SK-N-SH (cell line): ENCODE data around the gene DLGAP5. TPM values are rescaled to one million over a fixed set of nuclear protein-coding genes. Genes with fewer than 3 reads are reported as not detected.

Source experiments
- CTCF ChIA-PET: fragments of 300-600, 350-600 bp; formaldehyde crosslinking; extraction: SDS; loops from one replicate; lab custom pipeline; 2021; lab: Yijun Ruan, JAX
- POLR2A ChIA-PET: fragments of 350-600 bp; sonication (Branson Sonifier 250); formaldehyde crosslinking; extraction: SDS; loops from one replicate; lab custom pipeline; 2020; ENCODE audit warnings: antibody characterized with exemption, inconsistent platforms; lab: Yijun Ruan, JAX
- DNase-seq: peaks from one replicate; pipeline ENCODE4 v3.0.0; 2012
- H2AFZ ChIP-seq: fragments of 200-600 bp; sonication (generic); 2 replicates; pipeline ENCODE4 v1.8.1; 2016; ENCODE audit warnings: antibody characterized with exemption, mild to moderate bottlenecking, low read depth
- H3F3A ChIP-seq: fragments of 200-600 bp; sonication (generic); replicated peaks from 2 replicates; pipeline ENCODE3; 2016; ENCODE audit warnings: antibody characterized with exemption, mild to moderate bottlenecking; ENCODE audit not compliant: insufficient read depth
- H3K27ac ChIP-seq, 2 experiments: fragments of 200-500 bp in 1 of 2; fragments of 200-600 bp in 1 of 2; sonication (Bioruptor generic) in 1 of 2; sonication (generic), shearing (Covaris generic) in 1 of 2; 2 replicates each; pipeline versions ENCODE4 v1.5.1 to v1.6.1; 2014 to 2016; ENCODE audit warnings: low read depth in 2 of 2, inconsistent platforms in 1 of 2, low read length in 1 of 2, mild to moderate bottlenecking in 1 of 2, mixed read lengths in 1 of 2
- H3K27me3 ChIP-seq: fragments of 200-600 bp; sonication (generic), shearing (Covaris generic); 2 replicates; pipeline ENCODE4 v1.6.1; 2016; ENCODE audit warnings: mixed run types; ENCODE audit not compliant: insufficient read depth
- H3K36me3 ChIP-seq, 2 experiments: fragments of 200-500 bp in 1 of 2; fragments of 200-600 bp in 1 of 2; sonication (Bioruptor generic) in 1 of 2; sonication (generic) in 1 of 2; replicated peaks in 1 of 2; 2 replicates each; pipeline versions ENCODE3 to v1.5.1; 2014 to 2016; ENCODE audit warnings: low read length in 1 of 2, mild to moderate bottlenecking in 1 of 2; ENCODE audit not compliant: insufficient read depth in 2 of 2, control insufficient read depth in 1 of 2
- H3K4me1 ChIP-seq, 2 experiments: fragments of 200-500 bp in 1 of 2; fragments of 200-600 bp in 1 of 2; sonication (Bioruptor generic) in 1 of 2; sonication (generic), shearing (Covaris generic) in 1 of 2; 2 replicates each; pipeline versions ENCODE4 v1.5.1 to v1.6.1; 2014 to 2016; ENCODE audit warnings: low read depth in 1 of 2, low read length in 1 of 2, mixed run types in 1 of 2; ENCODE audit not compliant: insufficient read depth in 2 of 2, control insufficient read depth in 1 of 2
- H3K4me2 ChIP-seq: fragments of 200-600 bp; sonication (generic), shearing (Covaris generic); 2 replicates; pipeline ENCODE4 v1.6.1; 2017; ENCODE audit warnings: mixed run types
- H3K4me3 ChIP-seq, 2 experiments: fragments of 200-500 bp in 1 of 2; fragments of 200-600 bp in 1 of 2; sonication (Bioruptor generic) in 1 of 2; sonication (generic), shearing (Covaris generic) in 1 of 2; 2 replicates each; pipeline versions ENCODE4 v1.5.1 to v1.8.1; 2014 to 2016; ENCODE audit warnings: low read depth in 2 of 2, inconsistent platforms in 1 of 2, low read length in 1 of 2, mild to moderate bottlenecking in 1 of 2, mixed read lengths in 1 of 2, moderate library complexity in 1 of 2
- H3K79me2 ChIP-seq: fragments of 200-600 bp; sonication (generic); 2 replicates; pipeline ENCODE4 v1.8.1; 2017; ENCODE audit warnings: mild to moderate bottlenecking; ENCODE audit not compliant: insufficient read depth
- H3K9ac ChIP-seq: fragments of 200-600 bp; sonication (generic); 2 replicates; pipeline ENCODE4 v1.6.1; 2017; ENCODE audit warnings: mixed run types
- H3K9me2 ChIP-seq: fragments of 200-600 bp; sonication (generic); 2 replicates; pipeline ENCODE4 v1.6.1; 2017; ENCODE audit warnings: mixed run types
- H3K9me3 ChIP-seq: fragments of 200-600 bp; sonication (generic); 2 replicates; pipeline ENCODE4 v1.6.1; 2017; ENCODE audit warnings: mixed run types, mild to moderate bottlenecking, moderate library complexity
- H4K20me1 ChIP-seq: fragments of 200-600 bp; sonication (generic); 2 replicates; pipeline ENCODE4 v1.6.1; 2017; ENCODE audit warnings: mild to moderate bottlenecking, mixed run types; ENCODE audit not compliant: insufficient read depth
- ELF1 ChIP-seq: IDR thresholded peaks from 2 replicates; pipeline ENCODE4 v1.4.0; 2012
- EP300 ChIP-seq, 2 experiments: IDR thresholded peaks; 2 replicates each; pipeline versions ENCODE4 v1.4.0 to v1.6.1; 2012; ENCODE audit warnings: borderline replicate concordance in 1 of 2, low read depth in 1 of 2, low read length in 1 of 2
- FOXJ3 ChIP-seq: sonication (generic); formaldehyde crosslinking; IDR thresholded peaks from 2 replicates; pipeline ENCODE4 v1.5.1; 2020; ENCODE audit warnings: mild to moderate bottlenecking, missing genetic modification reagents
- JUND ChIP-seq: IDR thresholded peaks from 2 replicates; pipeline ENCODE4 v1.4.0; 2012
- NFIC ChIP-seq: IDR thresholded peaks from 2 replicates; pipeline ENCODE4 v1.4.0; 2012; ENCODE audit warnings: borderline replicate concordance
- RXRA ChIP-seq: IDR thresholded peaks from 2 replicates; pipeline ENCODE4 v1.4.0; 2012; ENCODE audit warnings: low read depth, mild to moderate bottlenecking, borderline replicate concordance
- SMC3 ChIP-seq: IDR thresholded peaks from 2 replicates; pipeline ENCODE4 v1.6.1; 2012; ENCODE audit warnings: low read depth, low read length, improper control_type of control experiment
- TEAD4 ChIP-seq: IDR thresholded peaks from 2 replicates; pipeline ENCODE4 v1.4.0; 2012; ENCODE audit warnings: mild to moderate bottlenecking, borderline replicate concordance; ENCODE audit not compliant: insufficient read depth
- WGBS: methylation state at CpG from one replicate; pipeline ENCODE4 v1.1.6; 2017; ENCODE audit warnings: low lambda C conversion rate; 5-methylcytosine and 5-hydroxymethylcytosine counted together
- polyA plus RNA-seq, 3 experiments: library from polyadenylated mRNA; depleted of rRNA; stranded (reverse); fragments of >200 nt; gene quantifications; 2 replicates each; pipeline ENCODE4 v1.2.3, GENCODE V29; 2012
- TF ChIP-seq, protein P1 (sequence below): fragments of 150-350 bp; IDR thresholded peaks from 2 replicates; pipeline ENCODE4 v1.6.1; 2017; ENCODE audit warnings: antibody characterized with exemption, low read length, low read depth, borderline replicate concordance
- TF ChIP-seq, protein P2 (sequence below): IDR thresholded peaks from 2 replicates; pipeline ENCODE4 v1.4.0; 2012; ENCODE audit warnings: low read depth
- TF ChIP-seq, protein P3 (sequence below): IDR thresholded peaks from 2 replicates; pipeline ENCODE4 v1.4.0; 2012; ENCODE audit warnings: low read depth, borderline replicate concordance
- TF ChIP-seq, protein P4 (sequence below): IDR thresholded peaks from 2 replicates; pipeline ENCODE4 v1.4.0; 2012; ENCODE audit warnings: low read depth, borderline replicate concordance

Gene DLGAP5
- polyA plus RNA-seq, 1 of the 3 experiments (the other 2 are of a cell fraction): 6.4 TPM

DNA sequence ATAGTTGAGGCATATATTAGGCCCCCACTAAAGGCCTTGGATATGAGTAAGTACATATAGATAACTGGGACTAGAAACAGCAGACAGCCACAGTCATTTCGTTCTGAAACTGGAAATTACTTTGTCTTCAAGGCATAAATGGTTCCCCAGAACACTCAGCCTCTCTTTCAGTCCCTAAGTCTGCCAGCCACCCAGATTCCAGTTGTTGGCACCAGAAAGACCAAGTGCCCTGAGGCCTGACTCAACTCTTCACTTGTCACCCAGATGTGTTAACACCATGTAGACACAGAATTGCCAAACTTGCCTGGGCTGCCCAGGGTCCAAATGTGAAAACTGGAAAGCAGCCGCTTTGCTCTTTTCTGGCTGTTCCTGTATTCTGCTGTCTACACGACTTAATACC lies 65.4 kb downstream of the DLGAP5 start:
- DNase-seq: no peak
- Histone ChIP-seq H3K79me2 (peaks cover 14% of the 10 kb centered on the region), H3K9me3 (no peaks in the 10 kb centered on the region), H3K4me3 (no peak overlapping the region), H3F3A (peaks cover 12% of the 10 kb centered on the region), H3K4me2 (no peak overlapping the region), H3K9me2 (no peaks in the 10 kb centered on the region)
- POLR2A ChIA-PET: no interaction called here
- 86% methylated on average over 3 of the region's 3 CpGs for WGBS
- CTCF ChIA-PET: interaction anchor here (0.7 to 1.8 kb wide), 2 partner anchors 34 to 35 kb away, joined by 3 to 7 read pairs; no protein-coding TSS in a partner anchor
- TF ChIP-seq, protein P1, sequence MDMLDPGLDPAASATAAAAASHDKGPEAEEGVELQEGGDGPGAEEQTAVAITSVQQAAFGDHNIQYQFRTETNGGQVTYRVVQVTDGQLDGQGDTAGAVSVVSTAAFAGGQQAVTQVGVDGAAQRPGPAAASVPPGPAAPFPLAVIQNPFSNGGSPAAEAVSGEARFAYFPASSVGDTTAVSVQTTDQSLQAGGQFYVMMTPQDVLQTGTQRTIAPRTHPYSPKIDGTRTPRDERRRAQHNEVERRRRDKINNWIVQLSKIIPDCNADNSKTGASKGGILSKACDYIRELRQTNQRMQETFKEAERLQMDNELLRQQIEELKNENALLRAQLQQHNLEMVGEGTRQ: no peak
- TF ChIP-seq, protein P2, sequence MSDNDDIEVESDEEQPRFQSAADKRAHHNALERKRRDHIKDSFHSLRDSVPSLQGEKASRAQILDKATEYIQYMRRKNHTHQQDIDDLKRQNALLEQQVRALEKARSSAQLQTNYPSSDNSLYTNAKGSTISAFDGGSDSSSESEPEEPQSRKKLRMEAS: no peak
- no peak for TF ChIP-seq FOXJ3 (CRISPR knock-in tag)
- TF ChIP-seq RXRA: no peak
- no peak for TF ChIP-seq ELF1
- TF ChIP-seq, protein P3, sequence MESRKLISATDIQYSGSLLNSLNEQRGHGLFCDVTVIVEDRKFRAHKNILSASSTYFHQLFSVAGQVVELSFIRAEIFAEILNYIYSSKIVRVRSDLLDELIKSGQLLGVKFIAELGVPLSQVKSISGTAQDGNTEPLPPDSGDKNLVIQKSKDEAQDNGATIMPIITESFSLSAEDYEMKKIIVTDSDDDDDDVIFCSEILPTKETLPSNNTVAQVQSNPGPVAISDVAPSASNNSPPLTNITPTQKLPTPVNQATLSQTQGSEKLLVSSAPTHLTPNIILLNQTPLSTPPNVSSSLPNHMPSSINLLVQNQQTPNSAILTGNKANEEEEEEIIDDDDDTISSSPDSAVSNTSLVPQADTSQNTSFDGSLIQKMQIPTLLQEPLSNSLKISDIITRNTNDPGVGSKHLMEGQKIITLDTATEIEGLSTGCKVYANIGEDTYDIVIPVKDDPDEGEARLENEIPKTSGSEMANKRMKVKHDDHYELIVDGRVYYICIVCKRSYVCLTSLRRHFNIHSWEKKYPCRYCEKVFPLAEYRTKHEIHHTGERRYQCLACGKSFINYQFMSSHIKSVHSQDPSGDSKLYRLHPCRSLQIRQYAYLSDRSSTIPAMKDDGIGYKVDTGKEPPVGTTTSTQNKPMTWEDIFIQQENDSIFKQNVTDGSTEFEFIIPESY: no peak
- no peak for TF ChIP-seq NFIC
- no peak for TF ChIP-seq EP300 (IDR thresholded peaks at IDR 0.05; ENCODE audit: borderline replicate concordance in 1 of 2, low read depth in 1 of 2, low read length in 1 of 2)
- TF ChIP-seq, all 33 proteins: peak for 0
- Histone ChIP-seq H3K4me1 (peaks cover 7 to 17% of the 10 kb centered on the region in 2 experiments), H2AFZ (no peak overlapping the region), H4K20me1 (no peaks in the 10 kb centered on the region; the same call in 1 of the 2 replicates), H3K36me3 (no peaks in the 10 kb centered on the region), H3K9ac (no peak overlapping the region), H3K27me3 (no peaks in the 10 kb centered on the region), H3K27ac (no peak overlapping the region)

DNA sequence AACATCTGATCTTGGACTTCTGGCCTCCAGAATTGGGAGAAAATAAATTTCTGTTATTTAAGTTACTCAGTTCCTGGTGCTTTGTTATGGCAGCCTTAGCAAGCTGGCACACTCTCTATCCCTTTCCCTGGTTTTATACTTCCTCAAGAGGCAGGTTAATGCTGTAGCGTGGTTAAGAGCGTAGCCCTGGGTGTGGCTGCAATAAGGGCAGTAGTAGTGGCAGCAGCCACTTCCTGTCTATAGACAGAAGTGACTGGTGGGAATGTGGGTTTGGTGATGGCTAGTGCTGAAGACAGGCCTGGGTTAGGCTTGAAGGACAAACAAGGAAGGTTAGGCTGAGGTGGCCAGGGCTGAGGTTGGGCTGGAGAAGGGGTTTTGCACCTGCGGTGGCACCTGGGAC lies 66.0 kb downstream of the DLGAP5 start:
- Histone ChIP-seq H3K9me3 (no peaks in the 10 kb centered on the region), H3K36me3 (no peaks in the 10 kb centered on the region), H3K4me1 (peaks cover 7 to 18% of the 10 kb centered on the region in 2 experiments), H3K9ac (no peak overlapping the region), H3K27me3 (no peaks in the 10 kb centered on the region), H3K4me2 (no peak overlapping the region), H4K20me1 (no peaks in the 10 kb centered on the region), H3K4me3 (no peak overlapping the region), H2AFZ (no peak overlapping the region; the same call in 1 of the 2 replicates), H3K9me2 (no peaks in the 10 kb centered on the region), H3K27ac (no peak overlapping the region)
- ChIA-PET POLR2A (no interaction called here), CTCF (interaction anchor here (0.7 to 1.8 kb wide), 3 partner anchors 8 to 36 kb away, joined by 3 to 7 read pairs (median 6); no protein-coding TSS in a partner anchor)
- DNase-seq: no peak
- WGBS: 98% methylated on average over 3 of the region's 3 CpGs
- TF ChIP-seq, protein P4, sequence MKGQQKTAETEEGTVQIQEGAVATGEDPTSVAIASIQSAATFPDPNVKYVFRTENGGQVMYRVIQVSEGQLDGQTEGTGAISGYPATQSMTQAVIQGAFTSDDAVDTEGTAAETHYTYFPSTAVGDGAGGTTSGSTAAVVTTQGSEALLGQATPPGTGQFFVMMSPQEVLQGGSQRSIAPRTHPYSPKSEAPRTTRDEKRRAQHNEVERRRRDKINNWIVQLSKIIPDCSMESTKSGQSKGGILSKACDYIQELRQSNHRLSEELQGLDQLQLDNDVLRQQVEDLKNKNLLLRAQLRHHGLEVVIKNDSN: no peak
- no peak for TF ChIP-seq TEAD4
- no peak for TF ChIP-seq JUND
- TF ChIP-seq SMC3: no peak
- TF ChIP-seq, all 33 proteins: peak for 0
- Histone ChIP-seq H3K79me2 (peaks cover 8% of the 10 kb centered on the region), H3F3A (peaks cover 12% of the 10 kb centered on the region)
